PC-9 (cell line): ENCODE data around the gene A1BG. TPM values are rescaled to one million over a fixed set of nuclear protein-coding genes. Genes with fewer than 3 reads are reported as not detected.

Experiments
- BruUV-seq: library from RNA; stranded (reverse); fragments of 400-500 nt; replicated peaks from 2 replicates; lab custom pipeline; 2021; lab: Mats Ljungman, UMichigan
- CTCF ChIA-PET: fragments of 300-600 bp; sonication (Branson Sonifier 250); formaldehyde crosslinking; loops from one replicate; lab custom pipeline; 2022; ENCODE audit warnings: antibody characterized with exemption; lab: Charles Lee
- POLR2A ChIA-PET: fragments of 300-600 bp; sonication (Branson Sonifier 250); formaldehyde crosslinking; loops from one replicate; lab custom pipeline; 2022; ENCODE audit warnings: antibody characterized with exemption; ENCODE audit not compliant: unreplicated experiment; lab: Charles Lee
- DNase-seq, 2 experiments: peaks; one replicate each; pipeline versions ENCODE4 v3.0.0 to v3.0.0-alpha.2; 2015 to 2022; ENCODE audit warnings: mixed read lengths in 1 of 2
- H2AFZ ChIP-seq: fragments of 200-600 bp; sonication (generic); 2 replicates; pipeline ENCODE4 v1.8.1; 2017; ENCODE audit warnings: antibody characterized with exemption
- H3F3A ChIP-seq: fragments of 200-600 bp; sonication (generic); 2 replicates; pipeline ENCODE4 v1.8.1; 2017; ENCODE audit warnings: antibody characterized with exemption, mild to moderate bottlenecking, low read depth; ENCODE audit not compliant: insufficient read depth
- H3K27ac ChIP-seq: fragments of 200-600 bp; sonication (generic); 2 replicates; pipeline ENCODE4 v1.6.1; 2016; ENCODE audit warnings: mixed run types
- H3K27me3 ChIP-seq: fragments of 200-600 bp; sonication (generic); 2 replicates; pipeline ENCODE4 v1.6.1; 2016; ENCODE audit warnings: low read depth, mixed run types; ENCODE audit not compliant: insufficient read depth
- H3K36me3 ChIP-seq: fragments of 200-600 bp; sonication (generic); 2 replicates; pipeline ENCODE4 v1.6.1; 2016; ENCODE audit warnings: low read depth, mixed run types
- H3K4me1 ChIP-seq: fragments of 200-600 bp; sonication (generic); replicated peaks from 2 replicates; pipeline ENCODE4 v1.6.1; 2016; ENCODE audit warnings: mixed run types; ENCODE audit not compliant: insufficient read depth
- H3K4me2 ChIP-seq: fragments of 200-600 bp; sonication (generic); 2 replicates; pipeline ENCODE4 v1.6.1; 2017; ENCODE audit warnings: mixed run types
- H3K4me3 ChIP-seq: fragments of 200-600 bp; sonication (generic); 2 replicates; pipeline ENCODE4 v1.6.1; 2016; ENCODE audit warnings: mixed run types
- H3K79me2 ChIP-seq: fragments of 200-600 bp; sonication (generic); 2 replicates; pipeline ENCODE4 v1.6.1; 2017; ENCODE audit warnings: low read depth, mixed run types
- H3K9me2 ChIP-seq: fragments of 200-600 bp; sonication (generic); 2 replicates; pipeline ENCODE4 v1.8.1; 2017; ENCODE audit warnings: mild to moderate bottlenecking; ENCODE audit not compliant: insufficient read depth
- H3K9me3 ChIP-seq: fragments of 200-600 bp; sonication (generic); 2 replicates; pipeline ENCODE4 v1.8.1; 2016; ENCODE audit warnings: low read depth; ENCODE audit not compliant: insufficient read depth
- H4K20me1 ChIP-seq: fragments of 200-600 bp; sonication (generic); 2 replicates; pipeline ENCODE4 v1.8.1; 2017; ENCODE audit not compliant: insufficient read depth
- EZH2 ChIP-seq: fragments of 200-600 bp; sonication (generic); IDR thresholded peaks from 2 replicates; pipeline ENCODE4 v1.8.0; 2017; ENCODE audit warnings: antibody characterized with exemption, low read depth
- intact Hi-C: fragments of 100-400 bp; cut with micrococcal nuclease; formaldehyde crosslinking; loops from one replicate; pipeline ENCODE4 v1.10.0; 2022; ENCODE audit not compliant: unreplicated experiment
- total RNA-seq: library from RNA; stranded (reverse); gene quantifications from 2 replicates; pipeline ENCODE4 v1.2.3, GENCODE V29; 2021
- TF ChIP-seq, protein P1 (sequence below): fragments of 200-600 bp; sonication (generic); conservative IDR thresholded peaks from 2 replicates; pipeline ENCODE4 v1.6.1; 2017; ENCODE audit warnings: mixed run types, antibody characterized with exemption, mild to moderate bottlenecking, moderate library complexity

The A1BG gene
- total RNA-seq, 1 experiment from 2014 or later = 2.5 TPM

DNA sequence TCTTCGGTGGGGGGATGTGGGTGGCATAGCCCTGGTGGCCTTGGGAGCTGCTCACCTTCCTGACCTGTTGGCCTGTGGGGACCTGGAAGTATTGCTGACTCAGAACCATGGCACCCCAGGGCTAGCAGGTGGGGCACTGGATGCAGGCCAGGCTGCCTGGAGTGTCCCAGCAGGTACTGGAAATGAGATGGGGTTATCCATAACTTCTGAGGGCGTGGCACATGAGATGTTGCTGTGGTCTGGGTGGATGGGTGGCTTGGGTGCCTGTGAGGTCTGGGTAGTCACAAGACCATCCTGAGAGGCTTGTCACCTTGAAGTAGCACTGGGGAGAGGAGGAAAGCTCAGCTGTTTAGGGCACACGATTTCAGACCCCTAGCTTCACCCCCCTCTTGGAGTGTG is 41.5 kb upstream of the A1BG start:
- intact Hi-C loops = loop anchor here (2.0 kb wide), 1 partner anchor 14 kb away; the partner anchor contains the start of gene ZNF837
- peaks cover 26% of the 10 kb centered on the region for H4K20me1 ChIP-seq
- BruUV-seq = no TSS peak
- no peak overlapping the region for H2AFZ ChIP-seq
- H3K4me3 ChIP-seq = no peak overlapping the region
- peak; percentile 77 to 83 for DNase-seq
- H3F3A ChIP-seq = peaks cover 43% of the 10 kb centered on the region
- ChIA-PET CTCF (no interaction called here), POLR2A (interaction anchor here (0.6 kb wide), 1 partner anchor 14 kb away, joined by 3 read pairs; the partner anchor contains the start of gene ZNF584)
- TF ChIP-seq, protein P1, sequence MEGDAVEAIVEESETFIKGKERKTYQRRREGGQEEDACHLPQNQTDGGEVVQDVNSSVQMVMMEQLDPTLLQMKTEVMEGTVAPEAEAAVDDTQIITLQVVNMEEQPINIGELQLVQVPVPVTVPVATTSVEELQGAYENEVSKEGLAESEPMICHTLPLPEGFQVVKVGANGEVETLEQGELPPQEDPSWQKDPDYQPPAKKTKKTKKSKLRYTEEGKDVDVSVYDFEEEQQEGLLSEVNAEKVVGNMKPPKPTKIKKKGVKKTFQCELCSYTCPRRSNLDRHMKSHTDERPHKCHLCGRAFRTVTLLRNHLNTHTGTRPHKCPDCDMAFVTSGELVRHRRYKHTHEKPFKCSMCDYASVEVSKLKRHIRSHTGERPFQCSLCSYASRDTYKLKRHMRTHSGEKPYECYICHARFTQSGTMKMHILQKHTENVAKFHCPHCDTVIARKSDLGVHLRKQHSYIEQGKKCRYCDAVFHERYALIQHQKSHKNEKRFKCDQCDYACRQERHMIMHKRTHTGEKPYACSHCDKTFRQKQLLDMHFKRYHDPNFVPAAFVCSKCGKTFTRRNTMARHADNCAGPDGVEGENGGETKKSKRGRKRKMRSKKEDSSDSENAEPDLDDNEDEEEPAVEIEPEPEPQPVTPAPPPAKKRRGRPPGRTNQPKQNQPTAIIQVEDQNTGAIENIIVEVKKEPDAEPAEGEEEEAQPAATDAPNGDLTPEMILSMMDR = no peak
- TF ChIP-seq EZH2 = no peak
- H3K36me3 ChIP-seq = no peaks in the 10 kb centered on the region
- peaks cover 27% of the 10 kb centered on the region for H3K4me1 ChIP-seq
- H3K4me2 ChIP-seq = peak overlapping the region; percentile 49
- H3K9me3 ChIP-seq = no peaks in the 10 kb centered on the region
- H3K79me2 ChIP-seq = peaks cover 29% of the 10 kb centered on the region
- no peaks in the 10 kb centered on the region for H3K27me3 ChIP-seq
- no peaks in the 10 kb centered on the region for H3K9me2 ChIP-seq
- peak overlapping the region; percentile 66 for H3K27ac ChIP-seq

DNA sequence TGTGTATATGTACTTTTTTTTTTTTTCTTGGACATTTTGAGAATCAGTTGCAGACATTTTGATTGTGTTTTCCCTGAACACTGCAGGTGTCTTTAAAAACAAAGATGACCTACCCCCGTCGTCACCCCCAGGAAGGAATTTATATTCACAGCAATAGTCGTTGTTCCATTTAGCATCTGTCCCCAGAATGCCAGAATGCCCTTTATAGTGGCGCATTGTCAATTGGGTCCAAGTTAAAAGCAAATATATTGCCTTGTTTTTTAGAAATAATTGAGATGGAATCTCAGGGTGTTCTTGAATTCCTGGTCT is 40.4 kb upstream of the A1BG start:
- no peak for DNase-seq
- Histone ChIP-seq H3F3A (peaks cover 50% of the 10 kb centered on the region), H3K9me3 (no peaks in the 10 kb centered on the region), H3K4me3 (no peak overlapping the region), H3K27me3 (no peaks in the 10 kb centered on the region), H2AFZ (no peak overlapping the region), H3K4me1 (peaks cover 31% of the 10 kb centered on the region), H3K9me2 (no peaks in the 10 kb centered on the region), H3K79me2 (peaks cover 39% of the 10 kb centered on the region), H3K4me2 (no peak overlapping the region), H3K36me3 (no peaks in the 10 kb centered on the region), H4K20me1 (peaks cover 26% of the 10 kb centered on the region), H3K27ac (no peak overlapping the region)
- intact Hi-C loops = loop anchor here (2.0 kb wide), 1 partner anchor 13 kb away; the partner anchor contains the start of gene ZNF837
- BruUV-seq = no TSS peak
- POLR2A ChIA-PET = no interaction called here
- TF ChIP-seq, protein P1 = no peak
- no peak for TF ChIP-seq EZH2
- CTCF ChIA-PET = no interaction called here

DNA sequence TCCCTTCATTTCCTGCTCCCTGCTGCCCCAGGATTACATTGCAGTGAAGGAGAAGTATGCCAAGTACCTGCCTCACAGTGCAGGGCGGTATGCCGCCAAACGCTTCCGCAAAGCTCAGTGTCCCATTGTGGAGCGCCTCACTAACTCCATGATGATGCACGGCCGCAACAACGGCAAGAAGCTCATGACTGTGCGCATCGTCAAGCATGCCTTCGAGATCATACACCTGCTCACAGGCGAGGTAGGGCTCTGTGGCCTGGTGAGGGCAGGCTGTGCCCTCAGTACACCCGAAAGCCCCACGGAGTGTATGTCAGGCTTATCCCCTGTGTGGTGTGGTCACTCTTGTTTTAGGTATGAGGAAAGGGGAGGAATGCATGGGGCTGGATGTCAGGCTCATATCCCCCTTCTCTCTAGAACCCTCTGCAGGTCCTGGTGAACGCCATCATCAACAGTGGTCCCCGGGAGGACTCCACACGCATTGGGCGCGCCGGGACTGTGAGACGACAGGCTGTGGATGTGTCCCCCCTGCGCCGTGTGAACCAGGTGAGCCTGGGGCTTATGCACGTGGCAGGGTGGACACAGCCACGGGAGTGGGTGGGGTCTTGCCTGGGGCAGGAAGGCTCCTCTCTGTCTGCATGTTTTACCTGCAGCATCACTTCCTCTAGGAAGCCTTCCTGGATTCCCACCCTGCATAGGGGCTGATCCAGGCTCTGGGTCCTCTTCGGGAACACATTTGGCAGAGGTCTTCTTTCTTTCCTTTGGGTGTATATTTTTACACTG is 39.8 kb upstream of the A1BG start:
- TF ChIP-seq, protein P1 = no peak
- TF ChIP-seq EZH2 = no peak
- Histone ChIP-seq H3K9me2 (no peaks in the 10 kb centered on the region), H3K4me3 (no peak overlapping the region), H3K36me3 (no peaks in the 10 kb centered on the region), H3K79me2 (peaks cover 45% of the 10 kb centered on the region), H2AFZ (no peak overlapping the region), H3K4me2 (no peak overlapping the region), H4K20me1 (peaks cover 26% of the 10 kb centered on the region), H3K4me1 (peaks cover 35% of the 10 kb centered on the region), H3K27ac (no peak overlapping the region), H3K27me3 (no peaks in the 10 kb centered on the region), H3F3A (peaks cover 52% of the 10 kb centered on the region), H3K9me3 (no peaks in the 10 kb centered on the region)
- DNase-seq = no peak
- no TSS peak for BruUV-seq
- ChIA-PET POLR2A (interaction anchor here (0.6 kb wide), 1 partner anchor 12 kb away, joined by 3 read pairs; no protein-coding TSS in a partner anchor), CTCF (no interaction called here)
- intact Hi-C loops = no loop called here
